Astrocyte (in vitro differentiated cells and primary cell): Measurements from ENCODE around the gene GCLM.

Experiments used
- CTCF ChIP-seq: IDR thresholded peaks from 2 replicates; pipeline ENCODE4 v1.5.1; 2011; ENCODE audit warnings: low read depth, mild to moderate bottlenecking, inconsistent platforms, low read length, moderate library complexity; ENCODE audit not compliant: insufficient read depth
- EZH2 ChIP-seq: IDR thresholded peaks from 2 replicates; pipeline ENCODE4 v1.6.1; 2012; ENCODE audit warnings: mild to moderate bottlenecking, low read length, inconsistent platforms; ENCODE audit not compliant: insufficient read depth

- TF ChIP-seq CTCF, result no peak
- no peak for TF ChIP-seq EZH2
Observed at GRCh38 chr1:93906480-93906879, 2.8 kb downstream of the GCLM start.
